SJSA1 (cell line): ENCODE data around the gene MPZL1. TPM values are rescaled to one million over a fixed set of nuclear protein-coding genes. Genes with fewer than 3 reads are reported as not detected.

Experiments used
- DNase-seq, 2 experiments: peaks; one replicate each; pipeline ENCODE4 v3.0.0-alpha.2; 2015 to 2020; ENCODE audit warnings: low spot score in 2 of 2, low read depth in 1 of 2
- H3K27ac ChIP-seq: fragments of 250-450 bp; sonication (Bioruptor Pico); 2 replicates; pipeline ENCODE4 v1.5.1; 2020; ENCODE audit warnings: mild to moderate bottlenecking, moderate library complexity
- H3K27me3 ChIP-seq: fragments of 250-450 bp; sonication (Bioruptor Pico); replicated peaks from 2 replicates; pipeline ENCODE4 v1.5.1; 2020; ENCODE audit warnings: mild to moderate bottlenecking, moderate library complexity
- H3K36me3 ChIP-seq: fragments of 250-450 bp; sonication (Bioruptor Pico); 2 replicates; pipeline ENCODE4 v1.5.1; 2020; ENCODE audit warnings: mild to moderate bottlenecking
- H3K4me1 ChIP-seq: fragments of 250-450 bp; sonication (Bioruptor Pico); replicated peaks from 2 replicates; pipeline ENCODE4 v1.6.1; 2021; ENCODE audit warnings: mild to moderate bottlenecking
- H3K4me3 ChIP-seq: fragments of 250-450 bp; sonication (Bioruptor Pico); 2 replicates; pipeline ENCODE4 v1.5.1; 2020; ENCODE audit warnings: mild to moderate bottlenecking
- H3K9me3 ChIP-seq: fragments of 250-450 bp; sonication (Bioruptor Pico); replicated peaks from 2 replicates; pipeline ENCODE4 v1.5.1; 2020; ENCODE audit warnings: mild to moderate bottlenecking
- total RNA-seq: library from RNA; depleted of rRNA; stranded (reverse); fragments of >200 nt; shearing (Covaris generic); gene quantifications from 2 replicates; pipeline ENCODE4 v1.2.3, GENCODE V29; 2014

MPZL1 gene
- total RNA-seq, 1 experiment from 2014 or later = 78.5 TPM

DNA sequence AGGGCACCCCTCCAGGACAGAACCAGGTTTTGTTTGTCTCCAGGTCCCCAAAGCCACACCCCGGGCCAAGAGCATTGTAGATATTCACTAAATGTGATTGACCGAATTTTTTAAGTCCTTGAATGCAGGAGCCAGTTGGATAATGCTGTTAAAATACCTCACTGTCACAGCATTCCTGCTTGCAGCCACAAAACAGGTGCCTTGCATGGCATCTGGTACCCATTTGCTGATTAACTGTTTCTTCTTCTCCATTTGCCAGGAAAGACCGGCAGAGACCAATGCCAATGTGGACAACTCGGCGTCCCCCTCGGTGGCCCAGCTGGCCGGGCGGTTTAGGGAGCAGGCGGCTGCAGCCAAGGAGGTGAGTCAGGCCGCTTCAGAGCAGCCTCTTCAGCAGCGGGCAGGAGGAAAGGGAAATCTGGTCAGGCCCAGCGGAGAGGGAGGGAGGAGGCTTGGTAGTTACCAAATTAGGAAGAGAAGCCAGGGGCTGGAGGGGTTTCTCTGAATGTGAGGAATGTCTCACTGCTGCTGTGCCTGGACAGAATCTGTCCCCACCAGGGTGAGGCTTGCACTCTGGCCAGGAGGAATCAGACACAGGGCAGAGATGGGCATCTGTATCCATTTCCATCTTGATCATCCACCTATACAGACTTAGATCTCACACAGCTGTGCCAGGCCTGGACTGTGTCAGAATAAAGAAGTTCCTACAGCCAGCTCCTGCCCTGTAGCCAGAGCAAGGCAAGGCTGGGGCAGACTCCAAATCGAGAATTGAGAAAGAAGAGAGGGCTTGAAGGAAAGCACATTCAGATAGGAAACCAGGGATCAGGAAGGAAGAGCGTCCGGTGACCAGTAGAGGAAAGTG lies 37.9 kb upstream of the MPZL1 start:
- no peaks in the 10 kb centered on the region for H3K27me3 ChIP-seq
- DNase-seq = peak; percentile 55 to 74
- peaks cover 22% of the 10 kb centered on the region for H3K4me1 ChIP-seq
- no peak overlapping the region for H3K4me3 ChIP-seq
- H3K9me3 ChIP-seq = no peaks in the 10 kb centered on the region
- H3K36me3 ChIP-seq = no peaks in the 10 kb centered on the region
- H3K27ac ChIP-seq = no peak overlapping the region

DNA sequence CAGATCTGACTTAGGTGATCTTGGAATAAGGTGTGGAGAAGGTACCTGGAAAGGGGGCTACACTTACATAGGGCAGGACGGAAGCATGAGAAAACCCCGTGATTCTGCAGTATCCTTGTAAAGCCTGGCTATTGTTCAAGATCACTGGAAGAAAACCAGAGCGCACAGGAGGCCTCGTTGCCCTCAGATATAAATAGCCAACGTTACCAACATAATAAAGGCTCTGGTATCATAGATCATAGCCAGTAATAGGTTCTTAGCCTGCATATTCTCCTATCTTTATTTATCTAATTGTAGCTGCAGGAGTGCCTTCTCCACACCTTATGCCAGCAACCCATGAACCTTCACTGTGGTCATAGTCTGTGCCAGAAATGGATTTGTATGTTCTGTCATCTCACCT lies 35.9 kb upstream of the MPZL1 start:
- H3K36me3 ChIP-seq = no peaks in the 10 kb centered on the region
- H3K27me3 ChIP-seq = no peaks in the 10 kb centered on the region
- no peaks in the 10 kb centered on the region for H3K9me3 ChIP-seq
- no peak overlapping the region for H3K27ac ChIP-seq
- no peak for DNase-seq
- H3K4me3 ChIP-seq = no peak overlapping the region
- H3K4me1 ChIP-seq = peaks cover 36% of the 10 kb centered on the region

DNA sequence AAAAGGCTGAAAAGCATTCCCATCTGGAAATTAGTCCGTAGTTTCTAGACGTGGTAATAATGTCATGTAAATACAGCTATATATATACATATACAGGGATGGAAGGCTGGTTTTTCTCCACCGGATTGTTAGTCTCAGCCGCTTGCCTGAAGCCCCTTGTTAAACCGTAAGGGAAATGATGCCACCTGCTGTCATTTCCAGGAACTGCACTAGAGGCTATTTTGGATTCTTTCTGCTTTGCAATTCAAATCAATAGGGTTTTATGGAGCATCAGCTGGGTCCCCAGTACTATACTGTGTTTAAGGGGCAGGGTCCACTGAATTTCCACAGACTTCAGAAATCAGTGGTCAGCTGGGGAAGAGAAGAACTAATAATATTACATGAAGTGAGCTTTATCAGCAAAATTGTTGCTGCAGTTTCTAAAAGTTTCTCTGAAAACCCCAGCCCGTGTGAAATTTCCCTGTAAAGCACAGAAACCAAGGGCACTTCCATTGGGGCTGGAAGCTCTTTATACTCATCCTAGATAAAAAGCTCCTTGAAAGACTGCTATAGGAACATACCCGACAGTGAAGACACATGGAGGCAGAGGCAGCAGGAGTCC lies 33.8 kb upstream of the MPZL1 start:
- Histone ChIP-seq H3K4me1 (peaks cover 36% of the 10 kb centered on the region), H3K27me3 (no peaks in the 10 kb centered on the region), H3K27ac (no peak overlapping the region), H3K36me3 (no peaks in the 10 kb centered on the region), H3K4me3 (no peak overlapping the region), H3K9me3 (no peaks in the 10 kb centered on the region)
- DNase-seq = peak; percentile 73 to 76

DNA sequence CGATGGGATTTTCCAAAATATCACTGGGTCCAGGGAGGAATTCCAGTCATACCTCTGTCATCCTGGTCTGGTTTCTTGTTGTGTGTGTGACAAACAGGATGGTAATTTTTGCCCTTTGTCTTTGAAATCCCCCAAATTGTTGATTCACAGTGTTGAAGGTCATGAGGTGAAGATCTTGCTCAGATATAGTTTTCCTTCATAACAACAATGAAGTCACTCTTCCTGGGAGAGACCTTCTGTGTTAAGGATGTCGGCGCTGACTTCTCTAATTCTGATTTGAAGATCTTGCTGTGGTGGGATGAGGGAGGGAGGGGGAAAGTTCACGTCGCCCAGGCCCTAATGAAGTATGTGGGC lies 32.2 kb upstream of the MPZL1 start:
- H3K9me3 ChIP-seq = no peaks in the 10 kb centered on the region
- H3K27ac ChIP-seq = no peak overlapping the region
- no peaks in the 10 kb centered on the region for H3K27me3 ChIP-seq
- peaks cover 22% of the 10 kb centered on the region for H3K4me1 ChIP-seq
- H3K4me3 ChIP-seq = no peak overlapping the region
- no peaks in the 10 kb centered on the region for H3K36me3 ChIP-seq
- peak in 1 of 2 experiments; percentile 73 for DNase-seq

DNA sequence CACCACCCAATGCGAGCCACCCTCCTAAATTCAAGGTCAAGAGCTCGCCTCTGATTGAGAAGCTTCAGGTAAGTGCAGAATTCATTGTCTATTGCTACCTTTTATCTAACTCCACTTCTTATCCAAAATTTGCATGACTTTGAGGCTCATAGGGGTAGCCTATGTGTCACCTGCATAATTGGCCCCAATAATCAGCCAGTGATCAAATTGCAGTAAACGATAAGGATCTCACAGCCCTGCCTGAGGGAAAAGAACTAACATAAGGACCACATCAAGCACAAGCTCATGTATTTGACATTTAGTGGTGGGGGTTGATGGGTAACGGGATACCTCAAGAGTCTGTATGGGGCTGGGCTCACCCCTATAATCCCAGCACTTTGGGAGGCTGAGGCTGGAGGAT lies 31.7 kb upstream of the MPZL1 start:
- Histone ChIP-seq H3K9me3 (no peaks in the 10 kb centered on the region), H3K4me1 (peaks cover 22% of the 10 kb centered on the region), H3K27ac (no peak overlapping the region)

DNA sequence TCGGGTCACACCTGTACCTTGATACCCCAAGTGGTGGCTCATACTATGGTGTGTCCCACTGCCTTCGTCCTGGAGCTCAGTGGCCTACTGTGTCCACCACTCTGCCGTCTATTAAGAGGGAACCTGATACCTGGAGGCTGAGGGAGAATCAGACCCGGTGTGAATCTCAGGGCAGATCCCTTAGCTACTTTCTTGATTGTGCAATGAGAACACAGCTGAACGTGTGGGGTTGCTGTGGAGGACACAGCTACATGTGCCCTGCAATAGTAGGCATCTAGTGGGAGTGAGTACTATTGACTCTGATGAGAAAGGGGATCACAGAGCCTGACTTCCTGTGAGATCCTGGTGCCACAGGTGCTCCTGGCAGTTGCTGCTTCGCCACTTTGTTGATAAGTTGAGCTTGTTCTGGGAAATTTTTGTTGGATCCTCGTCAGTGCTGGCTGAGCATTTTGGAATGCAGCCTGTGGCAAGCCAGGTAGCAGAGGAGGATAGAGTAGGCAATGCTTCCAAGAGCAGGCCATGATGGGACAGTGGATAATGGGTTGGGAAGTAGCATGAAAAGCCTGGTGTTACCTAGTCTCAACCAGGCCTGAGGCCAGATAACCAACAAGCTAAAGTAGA lies 28.2 kb upstream of the MPZL1 start:
- no peaks in the 10 kb centered on the region for H3K9me3 ChIP-seq
- H3K36me3 ChIP-seq = no peaks in the 10 kb centered on the region
- H3K4me1 ChIP-seq = peaks cover 18% of the 10 kb centered on the region
- no peak overlapping the region for H3K4me3 ChIP-seq
- H3K27me3 ChIP-seq = no peaks in the 10 kb centered on the region
- DNase-seq = no peak
- H3K27ac ChIP-seq = no peak overlapping the region

More for the DNA sequence above, 31.7 kb upstream of the MPZL1 start:
- DNase-seq = no peak
- no peaks in the 10 kb centered on the region for H3K27me3 ChIP-seq
- H3K36me3 ChIP-seq = no peaks in the 10 kb centered on the region
- H3K4me3 ChIP-seq = no peak overlapping the region

DNA sequence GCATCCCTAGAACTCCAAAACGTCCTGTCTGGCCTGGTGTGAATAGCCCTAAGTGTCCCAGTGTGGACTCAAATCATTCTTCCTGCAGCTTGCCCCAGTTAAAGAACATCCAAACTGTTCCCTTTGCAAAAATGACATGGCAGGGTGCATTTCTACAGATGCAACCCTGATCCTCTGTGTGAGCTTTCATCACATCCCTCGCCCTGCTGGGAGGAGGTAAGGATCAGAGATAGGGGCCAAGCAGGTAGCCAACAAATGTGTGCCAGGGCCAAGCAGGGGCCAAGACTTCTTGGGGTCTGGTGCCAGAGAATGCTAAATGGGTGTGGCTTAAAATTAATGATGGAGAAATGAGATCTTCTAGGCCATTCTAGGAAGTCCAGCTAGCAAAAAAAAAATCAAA lies 27.1 kb upstream of the MPZL1 start:
- H3K36me3 ChIP-seq = no peaks in the 10 kb centered on the region
- H3K27ac ChIP-seq = no peak overlapping the region
- no peak overlapping the region for H3K4me3 ChIP-seq
- H3K27me3 ChIP-seq = no peaks in the 10 kb centered on the region
- DNase-seq = no peak
- H3K4me1 ChIP-seq = peaks cover 6% of the 10 kb centered on the region
- no peaks in the 10 kb centered on the region for H3K9me3 ChIP-seq

DNA sequence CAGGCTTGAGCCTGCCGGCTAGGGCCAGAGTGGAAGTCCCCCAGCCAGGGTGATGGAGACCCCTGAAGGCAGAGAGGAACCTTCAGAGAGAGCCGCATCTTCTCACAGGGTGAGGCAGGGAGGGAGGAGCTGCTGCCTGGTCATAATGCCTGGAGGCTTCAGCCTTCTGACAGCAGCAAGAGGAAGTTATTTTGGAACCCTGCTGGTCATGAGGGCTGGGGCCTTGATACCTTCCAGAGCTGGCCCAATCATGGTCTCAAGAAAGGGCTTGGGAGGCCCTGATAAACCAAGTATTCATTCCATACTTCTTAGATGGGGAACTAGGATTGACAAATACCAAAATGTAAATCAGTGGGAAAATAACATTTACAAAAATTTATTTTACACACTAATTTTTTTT lies 26.6 kb upstream of the MPZL1 start:
- Histone ChIP-seq H3K36me3 (no peaks in the 10 kb centered on the region), H3K27ac (no peak overlapping the region), H3K4me3 (no peak overlapping the region), H3K27me3 (no peaks in the 10 kb centered on the region), H3K9me3 (no peaks in the 10 kb centered on the region), H3K4me1 (peaks cover 2% of the 10 kb centered on the region)
- DNase-seq = no peak

DNA sequence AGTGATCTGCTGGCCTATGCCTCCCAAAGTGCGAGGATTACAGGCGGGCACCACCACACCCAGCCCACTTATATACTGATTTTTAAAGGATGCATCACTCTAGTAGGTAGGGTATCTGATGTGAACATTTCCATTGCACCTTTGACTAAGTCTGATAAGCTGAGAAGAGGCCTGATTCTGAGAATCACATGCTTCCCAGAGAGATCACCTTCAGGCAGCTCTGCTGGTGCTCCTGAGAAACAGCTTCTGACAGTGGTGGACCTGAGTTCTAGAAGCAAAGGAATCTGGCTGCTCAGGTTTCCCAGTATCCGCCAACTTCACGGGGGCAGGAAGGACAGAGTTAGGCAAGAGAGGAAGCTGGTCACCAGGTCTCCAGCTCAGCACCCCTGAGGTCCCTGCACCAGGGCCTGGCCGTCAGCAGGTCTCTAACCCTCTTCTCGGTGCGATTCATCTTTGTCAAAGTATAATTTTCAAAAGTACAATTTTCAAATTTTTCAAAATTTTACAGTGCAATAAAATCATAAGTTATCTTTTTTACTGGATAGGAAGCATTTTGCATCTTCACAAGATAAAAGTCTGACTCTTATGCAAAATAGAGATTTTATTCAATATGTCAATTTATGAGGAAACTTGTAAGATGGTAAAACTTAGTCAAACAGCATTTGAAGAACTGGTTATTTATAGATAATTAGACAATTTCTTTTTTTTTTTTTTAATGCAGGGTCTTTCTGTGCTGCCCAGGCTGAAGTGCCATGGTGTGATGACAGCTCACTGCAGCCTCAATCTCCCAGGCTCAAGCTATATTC lies 25.8 kb upstream of the MPZL1 start:
- H3K9me3 ChIP-seq = no peaks in the 10 kb centered on the region

DNA sequence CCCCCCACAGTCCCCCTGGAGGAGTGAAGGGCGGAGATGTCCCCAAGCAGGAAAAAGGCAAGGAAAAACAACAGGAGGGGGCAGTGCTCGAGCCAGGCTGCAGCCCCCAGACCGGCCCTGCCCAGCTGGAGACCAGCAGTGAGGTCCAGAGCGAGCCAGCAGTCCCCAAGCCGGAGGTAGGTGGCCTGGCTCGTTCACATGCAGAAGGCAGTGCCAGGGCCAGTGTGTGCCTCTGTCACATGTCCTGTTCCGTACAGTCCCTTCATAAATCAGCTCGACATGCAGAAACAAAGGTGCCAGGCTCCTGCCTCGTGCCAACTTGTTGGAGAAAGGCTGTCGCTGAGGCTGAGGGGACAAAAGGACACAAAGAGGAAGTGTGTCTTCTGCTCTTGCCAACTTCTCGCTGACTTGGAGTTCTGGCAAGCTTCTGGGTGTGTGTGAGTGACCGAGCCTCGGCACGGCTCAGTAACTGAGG lies 24.1 kb upstream of the MPZL1 start:
- Histone ChIP-seq H3K27me3 (no peaks in the 10 kb centered on the region), H3K27ac (no peak overlapping the region), H3K9me3 (no peaks in the 10 kb centered on the region), H3K4me3 (no peak overlapping the region), H3K4me1 (peaks cover 12% of the 10 kb centered on the region), H3K36me3 (no peaks in the 10 kb centered on the region)
- DNase-seq = no peak

More for the DNA sequence above, 25.8 kb upstream of the MPZL1 start:
- peaks cover 4% of the 10 kb centered on the region for H3K4me1 ChIP-seq
- DNase-seq = no peak
- no peak overlapping the region for H3K27ac ChIP-seq
- no peaks in the 10 kb centered on the region for H3K27me3 ChIP-seq
- H3K4me3 ChIP-seq = no peak overlapping the region
- no peaks in the 10 kb centered on the region for H3K36me3 ChIP-seq

DNA sequence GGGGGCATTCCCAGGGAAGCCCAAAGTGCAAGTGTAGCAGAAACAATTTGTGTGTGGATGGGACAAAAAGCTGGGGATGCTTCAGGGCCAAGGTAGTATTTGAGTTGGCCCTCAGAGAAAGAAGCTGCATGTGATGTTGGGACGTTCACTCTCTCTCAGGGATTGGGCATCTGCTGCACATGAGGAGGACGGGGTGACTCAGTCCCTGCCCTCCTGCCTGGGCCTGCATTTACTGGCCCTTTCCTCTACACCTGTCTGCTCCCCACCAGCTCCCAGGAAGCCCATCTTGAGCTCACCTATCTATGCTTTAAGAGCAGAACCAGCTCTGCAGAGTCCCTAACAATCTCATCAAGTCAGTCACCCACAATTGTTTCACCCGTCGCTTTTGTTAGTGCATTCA lies 23.5 kb upstream of the MPZL1 start:
- H3K27ac ChIP-seq = no peak overlapping the region
- no peaks in the 10 kb centered on the region for H3K27me3 ChIP-seq
- no peak for DNase-seq
- H3K4me3 ChIP-seq = no peak overlapping the region
- H3K36me3 ChIP-seq = no peaks in the 10 kb centered on the region
- no peaks in the 10 kb centered on the region for H3K9me3 ChIP-seq
- H3K4me1 ChIP-seq = peaks cover 12% of the 10 kb centered on the region

DNA sequence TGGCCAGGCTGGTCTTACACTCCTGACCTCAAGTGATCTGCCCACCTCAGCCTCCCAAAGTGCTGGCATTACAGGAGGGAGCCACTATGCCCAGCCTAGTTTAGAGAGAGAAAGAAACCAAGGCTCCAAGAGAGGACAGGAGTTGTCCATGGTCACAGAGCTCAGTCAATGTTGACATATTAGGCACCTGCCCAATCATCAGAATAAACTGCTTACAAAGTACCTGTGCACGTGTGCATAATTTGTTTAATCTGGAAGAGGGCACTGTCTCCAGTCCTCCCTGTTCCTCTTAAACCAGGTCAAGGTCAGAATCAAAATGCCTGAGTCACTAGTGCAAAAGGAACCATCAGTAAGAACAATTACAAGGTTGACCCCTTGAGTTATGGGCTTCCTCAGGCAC lies 20.3 kb upstream of the MPZL1 start:
- Histone ChIP-seq H3K4me1 (peaks cover 41% of the 10 kb centered on the region), H3K27ac (peak overlapping the region; percentile 36)

DNA sequence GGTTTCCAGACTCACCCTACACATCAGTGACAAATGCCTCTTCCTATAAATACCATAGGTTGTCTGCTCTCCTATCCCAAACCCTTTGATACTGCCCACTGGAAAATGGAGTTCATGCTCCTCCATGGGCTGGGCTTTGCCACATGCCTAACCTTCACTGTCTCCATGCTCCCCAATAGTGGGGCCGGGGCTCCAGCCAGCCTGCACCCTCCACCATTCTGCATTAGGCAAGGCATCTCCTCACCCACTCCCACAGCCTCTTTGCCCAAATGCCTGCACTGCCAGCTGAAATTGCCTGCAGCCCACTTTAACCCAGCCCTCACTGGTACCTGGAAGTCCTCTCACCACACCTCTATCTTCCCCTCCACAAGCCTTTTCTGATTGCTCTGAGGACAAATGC lies 18.2 kb upstream of the MPZL1 start:
- Histone ChIP-seq H3K27me3 (no peaks in the 10 kb centered on the region), H3K9me3 (no peaks in the 10 kb centered on the region), H3K27ac (no peak overlapping the region; the same call in 1 of the 2 replicates), H3K4me3 (no peak overlapping the region), H3K4me1 (peaks cover 62% of the 10 kb centered on the region), H3K36me3 (no peaks in the 10 kb centered on the region)
- no peak for DNase-seq

More for the DNA sequence above, 20.3 kb upstream of the MPZL1 start:
- Histone ChIP-seq H3K9me3 (no peaks in the 10 kb centered on the region), H3K27me3 (no peaks in the 10 kb centered on the region), H3K36me3 (no peaks in the 10 kb centered on the region), H3K4me3 (no peak overlapping the region)
- no peak for DNase-seq
